Measurements from ENCODE around the gene ZBTB24. TPM values are rescaled to one million over a fixed set of nuclear protein-coding genes. Genes with fewer than 3 reads are reported as not detected.

Gene ZBTB24
- 10 to 100 TPM; 10.2 to 26.6 (median 23.4) TPM for total RNA-seq
- polyA plus RNA-seq = 1 to 10 TPM; 6.9 to 9.0 TPM
- 49.4 reads per million, percentile 71 among the genes with 10 or more reads in this experiment for total RNA-seq

GRCh38 chr6:109482905-109483734 is at the start of gene ZBTB24:
Gene ZBTB24, minus strand, starts transcription at chr6:109483219. Its CDS starts 1,193 bp downstream, at chr6:109482026.
- H3K27ac ChIP-seq (ENCODE audit: low read depth, low read length) = peak within 1 kb of the TSS; percentile 84
- H3K4me1 Mint-ChIP-seq = peaks cover 38 to 55% (median 51%) of the 10 kb centered on the region in 7 donors
- peak; percentile 86 to 92 (median 89) for DNase-seq
- peak; percentile 94 for ATAC-seq
- H3K27ac Mint-ChIP-seq = peak within 1 kb of the TSS; percentile 42 to 95 (median 91)
- CTCF ChIA-PET = interaction anchor here (0.7 to 1.6 kb wide), 2 partner anchors 28 to 99 kb away, joined by 3 to 5 read pairs; no protein-coding TSS in a partner anchor
- H3K36me3 ChIP-seq (ENCODE audit: control insufficient read depth in 2 of 3, insufficient read depth in 3 of 3, low read length in 3 of 3) = peaks cover 0 to 7% (median 6%) of the 10 kb centered on the region in 3 experiments
- H3K36me3 Mint-ChIP-seq = peaks cover 16 to 40% (median 29%) of the 10 kb centered on the region in 5 donors
- H3K4me3 Mint-ChIP-seq = peak within 1 kb of the TSS; percentile 92 to 99 (median 97)
- peaks cover 0 to 7% (median 0%) of the 10 kb centered on the region in 5 donors for H3K27me3 Mint-ChIP-seq
- H3K9me3 Mint-ChIP-seq = no peaks in the 10 kb centered on the region
- H3K4me3 ChIP-seq (ENCODE audit: low read length) = peak within 1 kb of the TSS; percentile 79
- H3K27me3 ChIP-seq (ENCODE audit: control insufficient read depth in 2 of 2, insufficient read depth in 2 of 2, low read length in 2 of 2) = no peaks in the 10 kb centered on the region
- peaks cover 38 to 39% of the 10 kb centered on the region in 2 donors for H3K4me1 ChIP-seq (ENCODE audit: control insufficient read depth in 2 of 2, insufficient read depth in 2 of 2, low read length in 2 of 2)
- POLR2A ChIA-PET = interaction anchor here (0.5 to 4.9 kb wide), 14 partner anchors 8 to 1222 kb away, joined by 3 to 58 read pairs (median 4); partner anchors contain the start of genes CD164, CDC40, MICAL1 and PPIL6
- intact Hi-C loops (cut with micrococcal nuclease) = loop anchor here (1.0 to 10.0 kb wide), 19 partner anchors 8 to 2002 kb away; partner anchors contain the start of genes AK9 (in 2 of the 2), CD164 (in 2 of the 2), CDC40 (in 2 of the 2) and CEP57L1 (in 2 of the 2)
- H3K9me3 ChIP-seq (ENCODE audit: control insufficient read depth in 2 of 3, low read length in 3 of 3) = no peaks in the 10 kb centered on the region

DNA sequence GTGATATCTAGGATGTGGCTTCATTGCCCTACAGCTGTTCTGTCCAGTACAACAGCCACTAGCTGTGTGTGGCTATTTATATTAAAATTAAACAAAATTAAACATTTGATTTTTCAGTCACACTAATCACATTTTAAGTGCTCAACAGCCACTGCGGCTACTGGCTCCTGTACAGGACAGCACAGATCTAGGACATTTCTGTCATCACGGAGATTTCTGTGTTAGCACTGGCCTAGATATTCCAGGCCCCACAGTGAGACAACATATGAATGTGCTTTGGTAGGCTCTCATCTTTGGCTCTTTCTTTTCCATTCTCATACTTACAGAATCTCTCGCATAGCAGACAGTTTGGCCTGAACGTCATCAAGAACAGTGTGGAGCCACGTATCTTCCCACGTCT is 48.4 kb upstream of the ZBTB24 start:
- Mint-ChIP-seq H3K9me3 (peaks cover 0 to 4% (median 0%) of the 10 kb centered on the region in 11 donors), H3K4me1 (peaks cover 0 to 4% (median 0%) of the 10 kb centered on the region in 7 donors), H3K36me3 (peaks cover 0 to 3% (median 0%) of the 10 kb centered on the region in 5 donors), H3K27me3 (no peaks in the 10 kb centered on the region), H3K27ac (no peak overlapping the region), H3K4me3 (no peak overlapping the region)
- POLR2A ChIA-PET = no interaction called here
- CTCF ChIA-PET = no interaction called here
- Histone ChIP-seq H3K36me3 (ENCODE audit: control insufficient read depth in 2 of 3, insufficient read depth in 3 of 3, low read length in 3 of 3) (no peaks in the 10 kb centered on the region), H3K9me3 (ENCODE audit: control insufficient read depth in 2 of 3, low read length in 3 of 3) (no peaks in the 10 kb centered on the region), H3K4me3 (ENCODE audit: low read length) (no peak overlapping the region), H3K27ac (ENCODE audit: low read depth, low read length) (no peak overlapping the region), H3K27me3 (ENCODE audit: control insufficient read depth in 2 of 2, insufficient read depth in 2 of 2, low read length in 2 of 2) (no peaks in the 10 kb centered on the region), H3K4me1 (ENCODE audit: control insufficient read depth in 2 of 2, insufficient read depth in 2 of 2, low read length in 2 of 2) (no peaks in the 10 kb centered on the region)
- DNase-seq = no peak
- intact Hi-C loops (cut with micrococcal nuclease) = no loop called here
- ATAC-seq = no peak

DNA sequence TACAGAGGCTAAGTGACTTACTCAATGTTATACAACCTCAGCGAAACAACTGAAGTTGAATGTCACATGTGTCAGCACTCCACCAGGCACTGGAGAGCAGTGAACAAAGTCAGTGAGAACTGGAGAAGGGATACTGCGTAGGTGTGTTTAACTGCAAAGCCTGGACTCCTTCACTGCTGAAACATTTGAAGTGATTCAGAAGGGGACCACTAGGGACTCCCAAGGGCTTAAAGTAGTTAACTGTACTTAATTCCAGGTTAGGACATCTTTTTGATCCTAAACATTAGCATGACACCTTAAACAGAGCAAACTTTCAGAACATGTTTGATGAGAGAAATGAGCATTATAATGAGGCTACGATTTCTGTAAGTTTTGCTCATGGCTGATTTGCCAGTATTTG is 45.0 kb upstream of the ZBTB24 start:
- H3K27me3 ChIP-seq (ENCODE audit: control insufficient read depth in 2 of 2, insufficient read depth in 2 of 2, low read length in 2 of 2) = no peaks in the 10 kb centered on the region
- intact Hi-C loops (cut with micrococcal nuclease) = loop anchor here (1.0 to 10.0 kb wide), 15 partner anchors 45 to 863 kb away; partner anchors contain the start of genes AK9 (in 2 of the 2), FIG4 (in 2 of the 2), CD164 (in 1 of the 2) and CDC40 (in 1 of the 2)
- H3K36me3 ChIP-seq (ENCODE audit: control insufficient read depth in 2 of 3, insufficient read depth in 3 of 3, low read length in 3 of 3) = no peaks in the 10 kb centered on the region
- ATAC-seq (no peak), DNase-seq (no peak)
- no peaks in the 10 kb centered on the region for H3K4me1 ChIP-seq (ENCODE audit: control insufficient read depth in 2 of 2, insufficient read depth in 2 of 2, low read length in 2 of 2)
- ChIA-PET POLR2A (no interaction called here), CTCF (interaction anchor here (1.6 to 2.4 kb wide), 2 partner anchors 512 to 862 kb away, joined by 4 to 27 read pairs; no protein-coding TSS in a partner anchor)
- H3K36me3 Mint-ChIP-seq = peaks cover 0 to 11% (median 7%) of the 10 kb centered on the region in 5 donors
- peaks cover 0 to 4% (median 0%) of the 10 kb centered on the region in 7 donors for H3K4me1 Mint-ChIP-seq
- H3K9me3 Mint-ChIP-seq = peaks cover 0 to 14% (median 4%) of the 10 kb centered on the region in 11 donors
- H3K4me3 ChIP-seq (ENCODE audit: low read length) = no peak overlapping the region
- no peak overlapping the region for H3K4me3 Mint-ChIP-seq
- H3K9me3 ChIP-seq (ENCODE audit: control insufficient read depth in 2 of 3, low read length in 3 of 3) = no peaks in the 10 kb centered on the region
- H3K27me3 Mint-ChIP-seq = peaks cover 0 to 4% (median 0%) of the 10 kb centered on the region in 5 donors
- H3K27ac Mint-ChIP-seq = no peak overlapping the region
- H3K27ac ChIP-seq (ENCODE audit: low read depth, low read length) = no peak overlapping the region

DNA sequence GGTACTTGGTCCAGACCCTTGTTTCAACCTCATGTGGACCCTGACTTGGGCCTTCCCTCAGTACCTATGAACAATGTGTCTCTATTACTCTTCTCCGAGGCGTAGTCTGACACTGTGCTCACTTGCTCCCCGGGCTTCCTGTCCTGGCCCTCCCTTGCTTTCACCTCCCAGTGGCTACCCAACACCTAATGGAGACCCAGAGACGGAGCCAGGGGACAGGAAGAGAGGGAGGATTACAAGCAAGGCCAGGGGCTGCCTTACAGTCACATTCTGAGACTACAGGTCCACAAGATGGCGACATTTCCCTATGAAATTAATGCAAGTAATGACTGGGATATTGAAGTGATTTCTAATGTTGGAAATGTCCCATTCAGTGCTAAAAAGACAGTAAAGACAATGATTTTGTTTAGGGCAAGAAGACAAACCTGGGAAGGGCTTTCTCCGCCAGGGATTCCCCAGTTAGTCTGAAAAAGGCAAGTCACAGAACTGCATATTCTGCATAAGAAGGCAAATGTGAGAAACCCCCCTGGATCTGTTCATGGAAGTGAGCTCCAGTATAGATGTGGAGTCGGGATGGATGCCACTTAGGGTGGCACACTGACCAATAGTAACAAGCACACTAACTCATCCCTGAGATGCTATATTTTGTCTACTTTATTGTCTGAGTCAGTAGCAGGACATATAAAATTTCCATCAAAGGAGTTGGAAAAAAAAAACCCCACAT is 44.0 kb upstream of the ZBTB24 start:
- intact Hi-C loops (cut with micrococcal nuclease) = loop anchor here (1.0 to 10.0 kb wide), 15 partner anchors 44 to 864 kb away; partner anchors contain the start of genes AK9 (in 2 of the 2), FIG4 (in 2 of the 2), CD164 (in 1 of the 2) and CDC40 (in 1 of the 2)
- no peaks in the 10 kb centered on the region for H3K4me1 ChIP-seq (ENCODE audit: control insufficient read depth in 2 of 2, insufficient read depth in 2 of 2, low read length in 2 of 2)
- H3K27me3 Mint-ChIP-seq = peaks cover 0 to 6% (median 0%) of the 10 kb centered on the region in 5 donors
- no peaks in the 10 kb centered on the region for H3K36me3 ChIP-seq (ENCODE audit: control insufficient read depth in 2 of 3, insufficient read depth in 3 of 3, low read length in 3 of 3)
- H3K9me3 ChIP-seq (ENCODE audit: control insufficient read depth in 2 of 3, low read length in 3 of 3) = no peaks in the 10 kb centered on the region
- peaks cover 0 to 14% (median 4%) of the 10 kb centered on the region in 11 donors for H3K9me3 Mint-ChIP-seq
- CTCF ChIA-PET = interaction anchor here (1.5 to 2.4 kb wide), 2 partner anchors 160 to 513 kb away, joined by 3 to 27 read pairs; no protein-coding TSS in a partner anchor
- no peak overlapping the region for H3K27ac ChIP-seq (ENCODE audit: low read depth, low read length)
- H3K27ac Mint-ChIP-seq = peak overlapping the region in 1 of 9 donors; percentile 86
- H3K36me3 Mint-ChIP-seq = peaks cover 0 to 11% (median 9%) of the 10 kb centered on the region in 5 donors
- H3K4me3 ChIP-seq (ENCODE audit: low read length) = no peak overlapping the region
- DNase-seq = peak; percentile 7 to 70 (median 59)
- H3K27me3 ChIP-seq (ENCODE audit: control insufficient read depth in 2 of 2, insufficient read depth in 2 of 2, low read length in 2 of 2) = no peaks in the 10 kb centered on the region
- no peak overlapping the region for H3K4me3 Mint-ChIP-seq
- peaks cover 0 to 4% (median 0%) of the 10 kb centered on the region in 7 donors for H3K4me1 Mint-ChIP-seq
- POLR2A ChIA-PET = no interaction called here
- peak; percentile 79 for ATAC-seq

DNA sequence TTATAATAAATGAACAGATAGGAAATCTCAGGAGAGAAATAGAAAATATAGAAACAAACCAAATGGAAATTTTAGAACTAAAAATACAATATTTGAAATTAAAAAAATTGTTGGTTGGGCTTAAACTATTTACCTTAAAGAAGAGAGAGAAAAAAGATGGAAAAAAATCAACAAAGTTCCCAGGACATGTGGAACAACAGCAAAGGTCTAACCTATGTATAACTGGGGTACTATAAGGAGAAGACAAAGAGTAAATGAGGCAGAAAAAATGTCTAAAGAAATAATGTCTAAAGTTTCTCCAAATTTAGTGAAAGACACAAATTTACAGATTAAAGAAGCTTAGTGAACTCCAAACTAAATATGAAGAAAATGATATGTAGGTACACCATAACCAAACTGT is 41.1 kb upstream of the ZBTB24 start:
- Histone ChIP-seq H3K9me3 (ENCODE audit: control insufficient read depth in 2 of 3, low read length in 3 of 3) (no peaks in the 10 kb centered on the region), H3K4me3 (ENCODE audit: low read length) (no peak overlapping the region), H3K36me3 (ENCODE audit: control insufficient read depth in 2 of 3, insufficient read depth in 3 of 3, low read length in 3 of 3) (no peaks in the 10 kb centered on the region), H3K4me1 (ENCODE audit: control insufficient read depth in 2 of 2, insufficient read depth in 2 of 2, low read length in 2 of 2) (no peaks in the 10 kb centered on the region), H3K27ac (ENCODE audit: low read depth, low read length) (no peak overlapping the region), H3K27me3 (ENCODE audit: control insufficient read depth in 2 of 2, insufficient read depth in 2 of 2, low read length in 2 of 2) (no peaks in the 10 kb centered on the region)
- POLR2A ChIA-PET = no interaction called here
- Mint-ChIP-seq H3K27ac (no peak overlapping the region), H3K27me3 (peaks cover 0 to 9% (median 0%) of the 10 kb centered on the region in 5 donors), H3K4me1 (peaks cover 0 to 7% (median 0%) of the 10 kb centered on the region in 7 donors), H3K9me3 (peaks cover 0 to 14% (median 5%) of the 10 kb centered on the region in 11 donors), H3K4me3 (no peak overlapping the region), H3K36me3 (peaks cover 0 to 11% (median 10%) of the 10 kb centered on the region in 5 donors)
- no peak for DNase-seq
- CTCF ChIA-PET = no interaction called here
- no peak for ATAC-seq
- intact Hi-C loops (cut with micrococcal nuclease) = loop anchor here in 1 of 2 donors (10.0 kb wide), 1 partner anchor 661 kb away; the partner anchor contains the start of gene CDC40

DNA sequence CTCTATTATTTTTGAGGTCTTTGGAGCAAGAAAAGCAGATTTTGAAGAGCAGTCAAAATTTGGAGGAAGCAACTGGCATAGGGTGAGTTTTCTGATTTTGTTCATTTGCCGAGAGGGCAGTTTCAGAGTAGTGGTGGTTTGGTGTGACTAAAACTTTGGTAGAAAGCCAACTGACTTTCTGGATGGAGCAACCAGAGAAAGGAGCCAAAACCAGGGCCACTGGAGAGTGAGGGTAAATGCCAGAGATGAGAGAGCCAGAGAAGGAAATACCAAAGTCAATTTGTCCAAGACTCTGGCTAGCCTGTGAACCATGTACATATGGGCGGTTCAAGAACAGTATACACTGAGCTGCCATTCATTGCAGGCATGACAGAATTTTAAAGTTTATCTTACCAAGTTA is 40.5 kb upstream of the ZBTB24 start:
- peaks cover 0 to 9% (median 0%) of the 10 kb centered on the region in 5 donors for H3K27me3 Mint-ChIP-seq
- H3K36me3 Mint-ChIP-seq = peaks cover 0 to 11% (median 10%) of the 10 kb centered on the region in 5 donors
- no peak overlapping the region for H3K27ac ChIP-seq (ENCODE audit: low read depth, low read length)
- H3K9me3 Mint-ChIP-seq = peaks cover 0 to 14% (median 5%) of the 10 kb centered on the region in 11 donors
- CTCF ChIA-PET = no interaction called here
- H3K4me1 Mint-ChIP-seq = peaks cover 0 to 7% (median 0%) of the 10 kb centered on the region in 7 donors
- POLR2A ChIA-PET = no interaction called here
- intact Hi-C loops (cut with micrococcal nuclease) = loop anchor here in 1 of 2 donors (10.0 kb wide), 1 partner anchor 661 kb away; the partner anchor contains the start of gene CDC40
- no peaks in the 10 kb centered on the region for H3K36me3 ChIP-seq (ENCODE audit: control insufficient read depth in 2 of 3, insufficient read depth in 3 of 3, low read length in 3 of 3)
- H3K4me1 ChIP-seq (ENCODE audit: control insufficient read depth in 2 of 2, insufficient read depth in 2 of 2, low read length in 2 of 2) = no peaks in the 10 kb centered on the region
- H3K4me3 Mint-ChIP-seq = no peak overlapping the region
- H3K27ac Mint-ChIP-seq = no peak overlapping the region
- H3K9me3 ChIP-seq (ENCODE audit: control insufficient read depth in 2 of 3, low read length in 3 of 3) = no peaks in the 10 kb centered on the region
- no peak overlapping the region for H3K4me3 ChIP-seq (ENCODE audit: low read length)
- no peak for DNase-seq
- no peak for ATAC-seq
- no peaks in the 10 kb centered on the region for H3K27me3 ChIP-seq (ENCODE audit: control insufficient read depth in 2 of 2, insufficient read depth in 2 of 2, low read length in 2 of 2)

Data from naive thymus-derived CD4-positive, alpha-beta T cell (primary cell).